NCI-H446 treated with DMSO at 0.1 percent for 48 hours (cell line): Measurements from ENCODE around the gene PDE7B.
"Not testable (repeated sequence)": the region's sequence is repeated elsewhere in the genome, so short reads cannot be mapped to it uniquely, and the experiment has no call there.

Experiments
- DNase-seq: peaks from one replicate; lab custom pipeline; 2025; lab: John Stamatoyannopoulos, UW

PDE7B gene

GRCh38 chr6:136072691-136073090, 221.2 kb downstream of the PDE7B start:
- no peak for DNase-seq

- DNase-seq, result no peak
Measured at GRCh38 chr6:136073216-136073615, 221.7 kb downstream of the PDE7B start.

- DNase-seq, result no peak
Measured at GRCh38 chr6:136076496-136076895, 225.0 kb downstream of the PDE7B start.

GRCh38 chr6:136077834-136078576, 226.5 kb downstream of the PDE7B start:
- peak; percentile 11 for DNase-seq

GRCh38 chr6:136079701-136080565, 228.4 kb downstream of the PDE7B start:
- no peak for DNase-seq

- DNase-seq, result no peak
Measured at GRCh38 chr6:136083540-136083939, 232.0 kb downstream of the PDE7B start.

- DNase-seq, result no peak
Measured at GRCh38 chr6:136084403-136084802, 232.9 kb downstream of the PDE7B start.

DNA sequence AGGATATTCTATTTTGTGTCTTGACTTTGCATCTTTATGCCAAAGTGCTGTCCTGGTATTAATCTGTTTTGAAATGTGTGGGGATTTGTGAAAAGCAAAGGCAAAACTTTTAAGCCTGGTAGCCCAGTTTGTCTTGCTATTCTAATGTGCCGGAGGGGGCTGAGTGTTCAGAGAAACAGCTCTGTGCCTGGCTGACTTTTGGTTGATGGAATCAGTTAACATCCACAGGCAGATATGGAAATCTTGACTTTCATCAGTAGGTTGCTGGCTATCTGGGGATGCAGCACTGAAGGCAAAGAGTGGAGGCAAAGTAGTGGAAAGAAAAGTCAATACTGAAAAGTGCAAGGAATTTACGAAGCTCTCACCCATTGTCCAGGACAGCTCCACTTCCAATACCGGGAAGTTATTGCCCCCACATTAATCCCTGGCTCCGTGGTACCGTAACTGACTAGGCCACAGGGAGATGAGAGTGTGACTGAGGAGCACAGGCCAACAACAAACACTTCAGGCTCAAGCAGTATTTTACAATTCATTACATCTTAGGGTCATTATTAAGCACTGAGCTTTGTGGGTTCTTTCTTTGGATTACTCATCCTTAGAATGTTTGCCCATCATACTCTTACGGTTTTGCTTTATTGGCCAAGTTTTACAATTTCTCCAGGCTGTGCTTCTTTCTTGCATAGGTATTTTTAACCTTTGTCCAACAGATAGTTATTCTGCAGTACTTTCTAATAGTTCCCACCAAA, 234.0 kb downstream of the PDE7B start:
- no peak for DNase-seq

GRCh38 chr6:136086686-136087085, 235.2 kb downstream of the PDE7B start:
- peak; percentile 87 for DNase-seq

GRCh38 chr6:136087986-136088385, 236.5 kb downstream of the PDE7B start:
- no peak for DNase-seq

- DNase-seq, result no peak
Measured at GRCh38 chr6:136088693-136089092, 237.2 kb downstream of the PDE7B start.

DNA sequence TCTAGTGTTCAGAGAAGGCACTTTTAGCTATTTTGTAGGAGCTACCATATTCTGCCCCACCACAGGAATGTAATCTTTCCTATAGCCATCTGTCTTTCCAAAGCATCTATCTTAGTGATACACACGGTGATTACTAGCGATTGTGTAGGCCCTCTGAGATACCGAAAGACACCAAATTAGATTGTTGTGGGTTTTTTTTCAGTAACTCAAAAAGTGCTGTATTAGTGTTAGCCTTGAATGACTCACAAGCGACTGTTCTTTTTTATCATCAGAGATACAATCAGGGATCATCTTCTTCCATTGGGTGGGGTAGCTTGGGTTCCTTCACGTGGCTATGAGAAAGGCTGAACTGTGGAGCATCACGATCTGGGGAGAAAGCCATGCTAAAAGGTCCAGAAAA, 238.4 kb downstream of the PDE7B start:
- no peak for DNase-seq

- DNase-seq, result no peak
Measured at GRCh38 chr6:136090929-136091328, 239.4 kb downstream of the PDE7B start.

DNA sequence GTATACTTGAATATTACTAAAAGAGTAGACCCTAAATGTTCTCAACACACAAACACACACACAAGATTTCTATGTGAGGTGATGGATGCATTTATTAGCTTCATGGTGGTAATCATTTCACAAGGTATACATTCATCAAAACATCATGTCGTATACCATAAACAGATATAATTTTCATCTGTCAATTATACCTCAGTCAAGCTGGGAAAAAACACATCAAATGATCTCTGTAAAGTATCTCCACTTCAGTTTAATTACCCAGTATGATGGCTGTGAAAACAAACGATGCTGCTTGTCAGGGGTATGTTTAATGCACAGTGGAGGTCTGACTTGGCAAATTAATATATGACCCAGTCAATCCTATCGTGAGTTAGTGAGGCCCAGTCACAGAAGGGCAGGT, 241.4 kb downstream of the PDE7B start:
- DNase-seq, result no peak

DNA sequence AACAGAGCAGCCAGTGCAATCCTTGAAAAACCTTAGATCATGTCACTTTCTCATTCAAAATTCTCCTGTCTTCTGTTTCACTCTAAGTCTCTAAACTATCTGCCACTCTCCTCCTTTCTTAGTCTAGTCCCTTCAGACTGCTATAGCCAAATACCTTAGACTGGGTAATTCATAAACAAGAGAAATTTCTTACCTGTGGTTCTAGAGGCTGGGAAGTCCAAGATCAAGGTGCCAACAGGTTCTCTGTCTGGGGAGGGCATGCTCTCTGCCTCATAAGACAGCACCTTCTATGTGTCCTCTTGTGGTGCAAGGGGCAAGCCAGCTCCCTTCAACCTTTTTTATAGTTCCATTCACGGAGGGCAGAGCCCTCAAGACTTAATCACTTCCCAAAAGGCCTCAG, 242.3 kb downstream of the PDE7B start:
- DNase-seq, result no peak

GRCh38 chr6:136094812-136095211, 243.3 kb downstream of the PDE7B start:
- DNase-seq, result no peak

GRCh38 chr6:136095986-136096385, 244.5 kb downstream of the PDE7B start:
- DNase-seq, result peak; percentile 25

DNA sequence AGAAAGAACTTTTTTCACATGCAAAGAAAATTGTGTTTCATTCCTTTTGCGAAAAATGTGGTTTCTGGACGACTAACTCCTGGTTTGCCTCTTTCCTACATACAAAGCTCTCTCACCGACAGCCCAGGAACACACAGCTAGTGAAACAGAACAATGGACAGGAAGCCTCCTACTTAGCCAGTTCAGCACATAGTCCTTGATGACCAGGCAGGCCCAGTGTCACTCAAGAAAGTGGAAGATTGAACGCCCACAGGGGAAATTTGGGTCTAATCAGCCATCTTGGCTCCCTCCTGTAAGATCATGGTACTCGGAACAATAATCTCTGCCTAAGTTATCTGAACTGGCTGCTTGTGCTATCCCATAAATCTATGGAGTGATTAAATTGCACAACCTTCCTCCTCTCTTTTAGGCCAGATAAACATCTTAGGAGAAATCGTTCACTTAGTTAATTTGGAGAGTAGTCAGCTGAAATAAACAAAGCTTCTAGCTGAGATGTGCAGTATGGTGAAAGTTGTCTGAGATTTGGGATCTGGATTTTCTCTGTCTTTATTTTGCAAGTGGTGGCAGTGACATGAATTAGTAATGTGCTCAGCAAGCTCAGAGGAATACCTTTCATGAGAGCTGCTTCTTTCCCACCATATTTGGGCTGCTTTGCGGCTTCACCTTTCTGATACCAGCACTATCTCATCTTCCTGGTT, 251.6 kb downstream of the PDE7B start:
- no peak for DNase-seq

DNA sequence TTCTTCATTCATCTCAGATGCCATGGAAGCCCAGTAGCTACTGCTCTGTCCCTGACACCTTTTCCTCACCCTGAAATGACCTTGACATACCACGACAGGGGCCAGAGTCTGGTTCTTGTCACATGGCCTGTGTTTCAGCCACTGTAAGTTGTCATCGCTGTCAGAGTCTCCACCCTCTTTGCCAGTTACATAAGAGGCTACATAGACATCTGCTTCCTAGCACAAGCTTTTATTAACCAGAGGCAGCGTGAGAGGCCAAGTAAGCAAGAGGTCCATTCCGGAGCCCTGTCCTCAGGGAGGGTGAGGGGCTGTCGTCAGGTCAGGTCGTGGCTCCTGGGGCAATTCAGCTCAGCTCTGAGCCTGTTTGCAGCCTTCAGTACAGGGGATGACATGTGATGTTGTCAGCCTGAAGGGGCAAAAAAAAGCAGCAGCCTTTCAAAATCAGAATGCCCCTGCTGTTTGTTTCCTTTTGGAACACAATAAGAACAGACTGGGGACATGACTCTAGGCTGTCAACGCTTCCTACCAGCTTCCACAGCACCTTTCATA, 252.3 kb downstream of the PDE7B start:
- DNase-seq, result no peak

DNA sequence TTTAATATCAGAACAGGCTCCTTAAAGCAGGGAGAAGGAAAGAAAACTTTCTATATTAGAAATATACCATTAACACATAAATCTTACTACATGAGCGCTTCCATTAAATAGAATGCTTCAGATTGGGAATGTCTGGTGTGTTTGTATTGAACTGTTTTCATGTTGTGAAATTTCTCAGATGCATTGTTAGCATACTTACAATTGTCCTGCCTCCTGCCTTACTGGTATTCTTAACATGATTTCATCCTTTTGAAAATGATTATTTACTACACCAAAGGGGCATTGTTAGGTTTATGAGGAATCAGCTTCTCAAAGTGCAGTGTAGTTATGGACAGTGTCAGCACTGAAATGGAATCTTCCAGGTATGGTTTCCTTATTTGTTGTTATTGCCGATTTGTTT, 253.1 kb downstream of the PDE7B start:
- no peak for DNase-seq

DNA sequence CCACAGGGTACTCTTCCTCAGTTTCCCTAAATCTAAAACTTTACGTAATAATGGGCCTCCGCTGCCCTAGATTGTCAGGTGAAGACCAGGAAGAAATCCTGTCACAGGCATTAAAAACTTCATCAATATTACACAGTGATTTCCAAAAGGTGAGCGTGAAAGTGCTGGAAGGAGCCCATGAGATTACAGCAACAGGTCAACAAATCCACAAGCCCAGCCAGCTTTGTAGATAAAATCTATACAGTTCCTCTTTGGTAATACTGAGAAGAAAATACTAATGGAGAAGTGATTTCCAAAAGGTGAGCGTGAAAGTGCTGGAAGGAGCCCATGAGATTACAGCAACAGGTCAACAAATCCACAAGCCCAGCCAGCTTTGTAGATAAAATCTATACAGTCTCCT, 254.3 kb downstream of the PDE7B start:
- DNase-seq, result not testable (repeated sequence)
